RWPE1 (cell line): ENCODE measurements around the gene RPS10.

Experiments used
- CTCF ChIA-PET: fragments of 350-600 bp; sonication (Branson Sonifier 250); formaldehyde crosslinking; extraction: SDS; loops from one replicate; lab custom pipeline; 2021; lab: Yijun Ruan, JAX
- POLR2A ChIA-PET: fragments of 400-600 bp; formaldehyde crosslinking; extraction: SDS; loops from one replicate; lab custom pipeline; 2020; ENCODE audit warnings: antibody characterized with exemption; ENCODE audit not compliant: low non-redundant PET; lab: Yijun Ruan, JAX
- DNase-seq: peaks from one replicate; pipeline ENCODE4 v3.0.0; 2012; ENCODE audit warnings: low spot score
- H3K27ac ChIP-seq: fragments of 450-650 bp; 2 replicates; pipeline ENCODE4 v1.5.1; 2017
- CTCF ChIP-seq: fragments of 450-650 bp; conservative IDR thresholded peaks from 2 replicates; pipeline ENCODE4 v1.5.1; 2017; ENCODE audit warnings: low read depth, mild to moderate bottlenecking

Gene RPS10

GRCh38 chr6:34457382-34457741, 31.5 kb upstream of the RPS10 start:
- no peak for DNase-seq
- ChIA-PET CTCF (interaction anchor here (0.6 to 1.1 kb wide), 3 partner anchors 12 to 152 kb away, joined by 3 to 7 read pairs (median 3); no protein-coding TSS in a partner anchor), POLR2A (no interaction called here)
- no peak for TF ChIP-seq CTCF
- H3K27ac ChIP-seq: no peak overlapping the region

- POLR2A ChIA-PET: no interaction called here
- DNase-seq: no peak
- CTCF ChIA-PET: no interaction called here
- TF ChIP-seq CTCF: no peak
- H3K27ac ChIP-seq: no peak overlapping the region
These were observed 30.0 kb upstream of the RPS10 start for GRCh38 chr6:34455831-34456230.

GRCh38 chr6:34451192-34451591, 25.3 kb upstream of the RPS10 start:
- CTCF ChIA-PET: interaction anchor here (0.7 kb wide), 1 partner anchor 158 kb away, joined by 3 read pairs; no protein-coding TSS in a partner anchor
- no peak for TF ChIP-seq CTCF
- H3K27ac ChIP-seq: no peak overlapping the region
- no peak for DNase-seq
- POLR2A ChIA-PET: no interaction called here

- DNase-seq: no peak
- POLR2A ChIA-PET: interaction anchor here (0.5 kb wide), 1 partner anchor 52 kb away, joined by 3 read pairs; no protein-coding TSS in a partner anchor
- no peak for TF ChIP-seq CTCF
- CTCF ChIA-PET: interaction anchor here (0.6 to 0.7 kb wide), 3 partner anchors 12 to 628 kb away, joined by 3 to 8 read pairs (median 3); no protein-coding TSS in a partner anchor
- H3K27ac ChIP-seq: no peak overlapping the region
These were observed 22.0 kb upstream of the RPS10 start for GRCh38 chr6:34447910-34448309.

- TF ChIP-seq CTCF: no peak
- CTCF ChIA-PET: interaction anchor here (0.7 kb wide), 2 partner anchors 13 to 298 kb away, joined by 3 read pairs; no protein-coding TSS in a partner anchor
- DNase-seq: no peak
- H3K27ac ChIP-seq: no peak overlapping the region
- POLR2A ChIA-PET: interaction anchor here (0.5 kb wide), 1 partner anchor 52 kb away, joined by 3 read pairs; no protein-coding TSS in a partner anchor
These were observed 21.5 kb upstream of the RPS10 start for GRCh38 chr6:34447386-34447785.

GRCh38 chr6:34445313-34445860, 19.5 kb upstream of the RPS10 start:
- no peak overlapping the region for H3K27ac ChIP-seq
- ChIA-PET POLR2A (no interaction called here), CTCF (interaction anchor here (0.6 kb wide), 1 partner anchor 12 kb away, joined by 3 read pairs; no protein-coding TSS in a partner anchor)
- no peak for TF ChIP-seq CTCF
- no peak for DNase-seq
